GM19023 (cell line): Measurements from ENCODE around the gene PHF20.
"Not testable (repeated sequence)": the region's sequence is repeated elsewhere in the genome, so short reads cannot be mapped to it uniquely, and the experiment has no call there.

ENCODE experiments used
- ATAC-seq: cut with Tn5 transposase; IDR thresholded peaks from one replicate; pipeline ENCODE4 v1.9.1; 2021; ENCODE audit warnings: mild to moderate bottlenecking, moderate library complexity; ENCODE audit not compliant: unreplicated experiment

The PHF20 gene

GRCh38 chr20:35739294-35740163, 32.3 kb upstream of the PHF20 start:
- ATAC-seq: no peak

- peak; percentile 84 for ATAC-seq
These were observed 29.7 kb upstream of the PHF20 start, which contains the start of gene RBM39 for GRCh38 chr20:35741892-35742740. RBM39 (minus strand) TSS chr20:35742260; CDS start chr20:35740874, 1,386 bp downstream.

GRCh38 chr20:35742741-35743523, 28.9 kb upstream of the PHF20 start:
- ATAC-seq: no peak

- no peak for ATAC-seq
These were observed 27.9 kb upstream of the PHF20 start for GRCh38 chr20:35743693-35744491.

- not testable (repeated sequence) for ATAC-seq
These were observed 27.3 kb upstream of the PHF20 start for GRCh38 chr20:35744492-35744841.

- no peak for ATAC-seq
These were observed 21.2 kb upstream of the PHF20 start for GRCh38 chr20:35750611-35751010.

GRCh38 chr20:35756404-35756803, 15.4 kb upstream of the PHF20 start:
- no peak for ATAC-seq

- no peak for ATAC-seq
These were observed 14.6 kb upstream of the PHF20 start for GRCh38 chr20:35757098-35757705.

- not testable (repeated sequence) for ATAC-seq
These were observed 10.3 kb upstream of the PHF20 start for GRCh38 chr20:35761548-35761947.

GRCh38 chr20:35762461-35762860, 9.4 kb upstream of the PHF20 start:
- no peak for ATAC-seq

- not testable (repeated sequence) for ATAC-seq
These were observed 6.9 kb upstream of the PHF20 start for GRCh38 chr20:35764936-35765335.

GRCh38 chr20:35766843-35767242, 5.0 kb upstream of the PHF20 start:
- ATAC-seq: no peak

- ATAC-seq: no peak
These were observed 3.9 kb upstream of the PHF20 start for GRCh38 chr20:35767683-35768481.

- ATAC-seq: no peak
These were observed 2.8 kb upstream of the PHF20 start for GRCh38 chr20:35768731-35769664.

- no peak for ATAC-seq
These were observed 487 bp upstream of the PHF20 start for GRCh38 chr20:35771367-35771688.

- ATAC-seq: no peak
These were observed 796 bp downstream of the PHF20 start for GRCh38 chr20:35772563-35773058.

- no peak for ATAC-seq
These were observed 1.4 kb downstream of the PHF20 start for GRCh38 chr20:35773154-35773751.
